IPS DF 4.7 (cell line): ENCODE results near the gene NKAIN1.
"Not testable (repeated sequence)": the region's sequence is repeated elsewhere in the genome, so short reads cannot be mapped to it uniquely, and the experiment has no call there.

Experiments
- DNase-seq: peaks from one replicate; pipeline ENCODE4 v3.0.0-alpha.2; 2013; ENCODE audit warnings: low spot score; ENCODE audit errors: extremely low read depth

NKAIN1 gene

DNA sequence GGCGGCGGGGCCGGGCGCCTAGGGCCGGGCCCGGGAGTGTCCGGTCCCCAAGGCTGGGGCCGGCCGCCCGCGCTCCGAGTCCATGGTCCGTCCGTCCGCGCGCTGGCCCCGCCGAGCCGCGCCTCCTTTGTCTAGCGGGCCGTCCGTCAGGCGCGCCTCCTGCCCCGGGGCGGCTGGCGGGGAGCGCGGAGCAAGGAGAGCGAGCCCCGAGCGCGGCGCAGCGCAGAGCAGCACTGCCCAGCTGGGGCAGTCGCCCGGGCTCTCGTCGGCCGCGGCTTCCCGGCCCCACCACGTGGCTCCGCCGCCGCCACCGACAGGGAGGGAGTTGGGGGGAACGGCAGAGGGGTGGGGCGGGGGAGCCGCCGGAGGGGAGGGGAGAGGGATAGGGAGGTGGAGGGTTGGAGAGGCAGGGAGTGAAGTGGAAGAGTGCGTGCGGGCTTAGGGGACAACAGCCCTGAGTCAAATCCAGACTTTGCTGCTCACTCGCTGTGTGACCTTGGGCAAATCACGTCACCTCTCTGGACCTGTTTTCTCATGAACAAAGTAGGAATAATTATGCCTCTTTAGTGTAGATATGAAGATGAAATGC lies at the start of gene NKAIN1:
Gene NKAIN1 (minus strand): TSS at position 235 of the 589 bp plus-strand sequence. CDS start 340 bp downstream, outside the sequence.
- DNase-seq, result no peak

- DNase-seq, result no peak
Observed at GRCh38 chr1:31289021-31289420, 49.3 kb upstream of the NKAIN1 start.

- DNase-seq, result not testable (repeated sequence)
Observed at GRCh38 chr1:31287791-31288190, 48.1 kb upstream of the NKAIN1 start.

GRCh38 chr1:31282426-31282825 lies 42.7 kb upstream of the NKAIN1 start:
- DNase-seq, result not testable (repeated sequence)

DNA sequence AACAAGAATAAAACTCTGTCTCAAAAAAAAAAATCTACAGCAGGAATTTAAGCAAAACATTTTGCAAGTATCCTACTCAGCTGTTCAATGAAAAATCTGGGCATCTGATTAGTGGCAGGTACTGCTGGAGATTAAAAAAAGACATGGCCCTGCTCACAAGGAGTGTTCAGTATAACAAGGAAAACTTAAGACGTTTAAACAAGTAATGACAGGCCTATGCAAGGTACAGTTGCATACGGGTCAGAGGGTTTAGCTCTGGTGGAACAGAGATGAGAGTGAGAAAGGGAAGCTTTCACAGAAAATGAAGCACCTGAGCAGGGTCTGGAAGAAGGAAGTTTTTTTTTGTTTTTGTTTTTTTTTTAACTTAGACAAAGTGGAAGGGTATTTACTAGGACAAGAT lies 33.9 kb upstream of the NKAIN1 start:
- DNase-seq, result no peak

GRCh38 chr1:31272369-31272768 lies 32.7 kb upstream of the NKAIN1 start:
- no peak for DNase-seq

- no peak for DNase-seq
Observed at GRCh38 chr1:31266547-31266946, 26.9 kb upstream of the NKAIN1 start.

- no peak for DNase-seq
Observed at GRCh38 chr1:31264790-31265386, 25.2 kb upstream of the NKAIN1 start.

DNA sequence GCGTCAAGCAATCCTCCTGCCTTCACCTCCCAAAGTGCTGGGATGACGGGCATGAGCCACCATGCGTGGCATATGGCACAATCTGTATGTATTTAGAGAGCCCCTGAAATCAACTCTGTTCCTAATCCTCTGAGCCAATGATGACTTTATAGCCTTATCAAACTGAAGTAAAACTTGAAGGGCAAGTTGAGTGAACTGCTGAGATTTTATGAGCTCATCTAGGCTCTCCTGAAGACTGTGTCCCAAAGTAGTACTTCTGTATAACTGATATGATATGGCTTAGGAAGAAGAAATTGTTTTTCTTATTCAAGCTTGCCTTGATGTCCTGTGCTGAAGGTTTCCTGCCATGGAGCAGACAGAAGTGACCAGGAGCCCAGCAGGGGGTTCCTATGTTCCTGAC lies 23.7 kb upstream of the NKAIN1 start:
- DNase-seq, result no peak

DNA sequence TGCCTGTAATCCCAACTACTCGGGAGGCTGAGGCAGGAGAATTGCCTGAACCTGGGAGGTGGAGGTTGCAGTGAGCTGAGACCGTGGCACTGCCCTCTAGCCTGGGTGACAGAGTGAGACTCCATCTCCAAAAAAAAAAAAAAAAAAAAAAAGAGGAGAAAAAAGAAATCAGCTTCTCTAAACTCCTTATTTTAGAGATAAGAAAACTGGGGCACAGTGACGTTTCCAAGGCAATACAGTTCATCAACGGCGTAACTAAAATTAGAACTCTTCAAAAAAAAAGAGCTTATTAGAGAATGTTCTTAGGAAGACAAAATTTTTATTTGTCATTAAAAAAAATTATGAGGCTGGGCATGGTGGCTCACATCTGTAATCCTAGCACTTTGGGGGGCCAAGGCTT lies 22.7 kb upstream of the NKAIN1 start:
- DNase-seq, result not testable (repeated sequence)

GRCh38 chr1:31261916-31262315 lies 22.2 kb upstream of the NKAIN1 start:
- DNase-seq, result no peak

DNA sequence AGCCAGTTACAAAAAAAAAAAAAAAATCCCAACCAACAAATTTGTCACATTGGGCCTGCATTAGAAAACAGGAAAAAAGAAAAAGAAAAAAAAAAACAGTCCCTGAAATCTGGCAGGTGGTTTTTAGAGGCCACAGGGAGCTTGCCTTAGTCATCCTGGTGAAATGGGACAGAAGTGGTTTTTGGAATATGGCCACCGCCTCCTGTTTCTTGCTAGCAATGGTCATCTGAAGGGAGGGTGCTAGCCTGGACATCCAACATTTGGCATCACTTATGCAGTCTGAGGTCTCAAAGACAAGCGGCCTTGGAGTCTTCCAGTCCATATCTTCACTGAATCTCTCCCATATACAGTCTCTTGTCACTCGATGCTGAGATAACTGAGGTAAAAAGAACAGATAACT lies 20.1 kb upstream of the NKAIN1 start:
- no peak for DNase-seq

DNA sequence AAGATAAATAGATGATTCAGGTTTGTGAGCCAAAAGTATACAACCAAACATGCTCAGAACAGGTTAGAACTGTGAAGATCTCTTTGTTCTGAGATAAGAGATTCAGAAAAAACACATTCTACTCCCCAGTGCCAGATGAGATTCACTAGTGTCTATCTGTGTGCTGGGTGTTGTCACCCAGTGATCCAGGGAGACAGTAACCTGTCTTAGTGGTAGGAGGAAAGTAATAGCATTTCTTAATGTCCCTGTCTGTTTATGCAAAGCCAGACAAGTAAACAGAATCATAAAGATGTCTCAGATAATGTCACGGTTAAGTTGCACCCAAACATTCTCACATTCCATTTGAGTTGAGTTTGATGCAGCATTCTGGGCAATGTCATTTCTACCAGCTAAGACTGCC lies 18.9 kb upstream of the NKAIN1 start:
- no peak for DNase-seq

- DNase-seq, result no peak
Observed at GRCh38 chr1:31257213-31257612, 17.5 kb upstream of the NKAIN1 start.

GRCh38 chr1:31249854-31250253 lies 10.2 kb upstream of the NKAIN1 start:
- DNase-seq, result no peak

DNA sequence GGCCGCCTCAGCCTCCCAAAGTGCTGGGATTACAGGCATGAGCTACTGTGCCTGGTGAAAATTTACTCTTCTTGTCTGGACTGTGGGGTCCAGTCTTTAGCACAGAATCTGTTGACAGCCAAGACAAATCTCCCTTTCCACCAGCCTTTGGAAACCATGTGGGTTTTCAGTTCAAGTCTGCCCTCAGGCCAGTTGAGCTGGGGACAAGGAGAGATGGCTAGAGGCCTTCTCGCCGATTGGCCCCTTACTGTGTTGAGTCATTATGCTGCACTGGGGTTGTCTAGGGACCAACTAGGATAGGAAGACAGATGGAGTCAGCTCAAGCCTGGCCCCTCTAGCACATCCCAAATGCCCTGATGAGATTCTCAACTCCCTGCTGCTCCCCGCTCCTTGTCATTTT lies 8.6 kb upstream of the NKAIN1 start:
- no peak for DNase-seq

DNA sequence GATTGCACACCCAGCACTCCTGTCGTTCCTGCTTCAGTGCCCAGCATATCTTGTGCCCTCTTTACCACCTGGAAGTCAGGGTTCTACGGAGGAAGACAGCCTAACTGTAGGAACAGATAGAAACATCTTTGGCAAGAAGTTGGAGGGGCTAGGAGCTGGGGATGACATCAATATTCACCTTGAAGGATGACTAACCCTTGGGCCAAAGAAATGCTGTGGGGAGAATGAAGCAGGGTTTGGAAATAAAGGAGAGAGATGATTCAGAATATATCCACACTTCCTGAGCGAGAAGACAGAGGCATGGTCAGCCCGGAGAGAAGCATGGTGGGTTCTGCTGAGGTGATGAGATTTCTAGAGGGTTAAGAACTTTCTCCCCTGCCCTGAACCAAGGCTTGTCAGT lies 4.6 kb upstream of the NKAIN1 start:
- no peak for DNase-seq

GRCh38 chr1:31243501-31244286 lies 4.0 kb upstream of the NKAIN1 start:
- no peak for DNase-seq

GRCh38 chr1:31241321-31241720 lies 1.6 kb upstream of the NKAIN1 start:
- DNase-seq, result no peak

GRCh38 chr1:31238986-31239613 lies 587 bp downstream of the NKAIN1 start:
- DNase-seq, result no peak

DNA sequence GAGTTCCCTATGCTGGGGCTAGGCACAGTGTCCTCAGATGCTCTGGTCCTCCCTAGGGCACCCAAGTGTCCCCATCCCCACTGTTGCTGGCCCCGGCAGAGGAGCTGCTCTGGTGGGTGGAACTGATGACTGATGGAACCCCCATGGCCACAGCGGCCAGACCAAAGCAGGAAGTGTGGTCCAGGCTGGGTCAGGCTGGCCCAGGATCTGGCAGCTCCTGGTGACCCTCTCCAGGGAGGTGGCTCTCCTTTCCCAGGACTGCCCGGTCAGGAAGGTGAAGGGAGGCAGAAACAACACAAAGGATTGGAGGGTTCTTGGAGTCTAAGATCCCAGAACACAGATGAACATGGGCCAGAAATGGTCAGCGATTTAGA lies 1.1 kb downstream of the NKAIN1 start:
- no peak for DNase-seq

DNA sequence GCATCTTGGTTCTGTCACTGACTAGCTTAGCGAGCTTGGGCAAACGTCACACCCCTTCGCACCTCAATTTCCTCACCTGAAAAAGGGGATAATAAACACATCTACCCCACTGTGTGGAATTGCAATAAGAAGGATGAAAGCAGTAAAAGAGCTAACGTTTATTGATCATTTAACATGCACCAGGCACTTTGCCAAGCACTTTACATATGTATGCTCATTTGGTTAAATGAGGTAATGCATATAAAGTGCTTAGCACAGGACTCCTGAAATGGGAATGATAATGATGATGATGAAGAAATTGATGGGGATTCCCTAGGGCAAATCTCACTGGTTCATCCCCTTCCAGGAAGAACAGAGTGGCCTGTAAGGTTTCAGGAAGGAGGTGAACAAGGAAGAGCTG lies 4.8 kb downstream of the NKAIN1 start:
- DNase-seq, result no peak
